ENCODE data around the gene FGD5.

- TF ChIP-seq SMC3 (IDR thresholded peaks at IDR 0.05; ENCODE audit: low read depth, low read length) (no peak), GABPA (IDR thresholded peaks at IDR 0.05; ENCODE audit: low read depth) (no peak)
- TF ChIP-seq, protein P1, sequence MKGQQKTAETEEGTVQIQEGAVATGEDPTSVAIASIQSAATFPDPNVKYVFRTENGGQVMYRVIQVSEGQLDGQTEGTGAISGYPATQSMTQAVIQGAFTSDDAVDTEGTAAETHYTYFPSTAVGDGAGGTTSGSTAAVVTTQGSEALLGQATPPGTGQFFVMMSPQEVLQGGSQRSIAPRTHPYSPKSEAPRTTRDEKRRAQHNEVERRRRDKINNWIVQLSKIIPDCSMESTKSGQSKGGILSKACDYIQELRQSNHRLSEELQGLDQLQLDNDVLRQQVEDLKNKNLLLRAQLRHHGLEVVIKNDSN (IDR thresholded peaks at IDR 0.05; ENCODE audit: borderline replicate concordance, low read depth): no peak
- TF ChIP-seq, protein P2, sequence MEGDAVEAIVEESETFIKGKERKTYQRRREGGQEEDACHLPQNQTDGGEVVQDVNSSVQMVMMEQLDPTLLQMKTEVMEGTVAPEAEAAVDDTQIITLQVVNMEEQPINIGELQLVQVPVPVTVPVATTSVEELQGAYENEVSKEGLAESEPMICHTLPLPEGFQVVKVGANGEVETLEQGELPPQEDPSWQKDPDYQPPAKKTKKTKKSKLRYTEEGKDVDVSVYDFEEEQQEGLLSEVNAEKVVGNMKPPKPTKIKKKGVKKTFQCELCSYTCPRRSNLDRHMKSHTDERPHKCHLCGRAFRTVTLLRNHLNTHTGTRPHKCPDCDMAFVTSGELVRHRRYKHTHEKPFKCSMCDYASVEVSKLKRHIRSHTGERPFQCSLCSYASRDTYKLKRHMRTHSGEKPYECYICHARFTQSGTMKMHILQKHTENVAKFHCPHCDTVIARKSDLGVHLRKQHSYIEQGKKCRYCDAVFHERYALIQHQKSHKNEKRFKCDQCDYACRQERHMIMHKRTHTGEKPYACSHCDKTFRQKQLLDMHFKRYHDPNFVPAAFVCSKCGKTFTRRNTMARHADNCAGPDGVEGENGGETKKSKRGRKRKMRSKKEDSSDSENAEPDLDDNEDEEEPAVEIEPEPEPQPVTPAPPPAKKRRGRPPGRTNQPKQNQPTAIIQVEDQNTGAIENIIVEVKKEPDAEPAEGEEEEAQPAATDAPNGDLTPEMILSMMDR (IDR thresholded peaks at IDR 0.05): no peak
Measured at GRCh38 chr3:14802381-14802731, 16.4 kb upstream of the FGD5 start.

Measured in SK-N-SH (cell line).